ENCODE measurements around the gene SIGLEC10. TPM values are rescaled to one million over a fixed set of nuclear protein-coding genes. Genes with fewer than 3 reads are reported as not detected.

The SIGLEC10 gene
- total RNA-seq, 3 donors from 2014 or later (not counting 1 experiment from before 2014, with no cell fraction given): 1.7 to 28.9 (median 6.6) TPM

- no peak for TF ChIP-seq CTCF (IDR thresholded peaks at IDR 0.05)
- H3K4me1 ChIP-seq (ENCODE audit: control insufficient read depth, insufficient read depth, low read length): peaks cover 95% of the 10 kb centered on the region
- Mint-ChIP-seq H3K4me3 (peak overlapping the region; percentile 98), H3K4me1 (peaks cover 66 to 85% of the 10 kb centered on the region in 2 donors), H3K27me3 (ENCODE audit: low read depth in 2 of 2) (no peaks in the 10 kb centered on the region), H3K27ac (peak overlapping the region; percentile 88 to 94), H3K9me3 (no peaks in the 10 kb centered on the region), H3K36me3 (peaks cover 18% of the 10 kb centered on the region)
- 39% methylated on average over 8 of the region's 8 CpGs for WGBS (ENCODE audit: insufficient coverage)
- ATAC-seq: no peak
- peak overlapping the region; percentile 96 for H3K27ac ChIP-seq (ENCODE audit: low read length)
- peak overlapping the region; percentile 95 for H3K4me3 ChIP-seq (ENCODE audit: low read length)
- intact Hi-C loops (cut with micrococcal nuclease): no loop called here
- DNase-seq: no peak
- H3K27me3 ChIP-seq (ENCODE audit: control insufficient read depth, insufficient read depth, low read length): no peaks in the 10 kb centered on the region
- H3K9me3 ChIP-seq (ENCODE audit: control insufficient read depth, insufficient read depth, low read length): no peaks in the 10 kb centered on the region
- H3K36me3 ChIP-seq (ENCODE audit: control insufficient read depth, insufficient read depth, low read length): peaks cover 7% of the 10 kb centered on the region
Observed at GRCh38 chr19:51371186-51371690, 46.2 kb downstream of the SIGLEC10 start.

DNA sequence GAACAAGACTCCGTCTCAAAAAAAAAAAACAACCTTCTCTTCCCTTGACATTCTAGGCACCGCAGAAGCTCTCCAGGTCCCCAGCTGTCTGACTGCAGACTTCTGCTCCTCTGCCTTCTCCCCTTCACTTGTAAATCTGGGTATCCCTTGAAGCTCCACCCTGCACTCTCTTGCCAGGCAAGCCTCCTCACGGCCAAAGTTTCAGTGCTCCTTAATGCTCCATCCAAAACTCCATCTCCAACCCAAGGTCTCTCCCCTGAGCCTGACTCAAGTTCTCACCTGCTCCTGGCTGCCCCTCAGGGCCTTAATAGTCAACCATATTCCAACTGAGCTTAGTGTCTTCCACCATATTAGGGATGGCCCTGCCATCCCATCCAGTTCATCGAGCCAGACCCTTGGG lies 47.2 kb downstream of the SIGLEC10 start:
- H3K4me3 ChIP-seq (ENCODE audit: low read length): peak overlapping the region; percentile 95
- peaks cover 93% of the 10 kb centered on the region for H3K4me1 ChIP-seq (ENCODE audit: control insufficient read depth, insufficient read depth, low read length)
- intact Hi-C loops (cut with micrococcal nuclease): no loop called here
- Mint-ChIP-seq H3K4me3 (peak overlapping the region; percentile 98), H3K27ac (peak overlapping the region; percentile 88 to 94), H3K36me3 (peaks cover 18% of the 10 kb centered on the region), H3K4me1 (peaks cover 67 to 85% of the 10 kb centered on the region in 2 donors), H3K9me3 (no peaks in the 10 kb centered on the region), H3K27me3 (ENCODE audit: low read depth in 2 of 2) (no peaks in the 10 kb centered on the region)
- H3K27me3 ChIP-seq (ENCODE audit: control insufficient read depth, insufficient read depth, low read length): no peaks in the 10 kb centered on the region
- no peak for ATAC-seq
- WGBS (ENCODE audit: insufficient coverage): 47% methylated on average over 4 of the region's 4 CpGs
- peak overlapping the region; percentile 96 for H3K27ac ChIP-seq (ENCODE audit: low read length)
- DNase-seq: no peak
- TF ChIP-seq CTCF (IDR thresholded peaks at IDR 0.05): no peak
- H3K36me3 ChIP-seq (ENCODE audit: control insufficient read depth, insufficient read depth, low read length): peaks cover 7% of the 10 kb centered on the region
- no peaks in the 10 kb centered on the region for H3K9me3 ChIP-seq (ENCODE audit: control insufficient read depth, insufficient read depth, low read length)

DNA sequence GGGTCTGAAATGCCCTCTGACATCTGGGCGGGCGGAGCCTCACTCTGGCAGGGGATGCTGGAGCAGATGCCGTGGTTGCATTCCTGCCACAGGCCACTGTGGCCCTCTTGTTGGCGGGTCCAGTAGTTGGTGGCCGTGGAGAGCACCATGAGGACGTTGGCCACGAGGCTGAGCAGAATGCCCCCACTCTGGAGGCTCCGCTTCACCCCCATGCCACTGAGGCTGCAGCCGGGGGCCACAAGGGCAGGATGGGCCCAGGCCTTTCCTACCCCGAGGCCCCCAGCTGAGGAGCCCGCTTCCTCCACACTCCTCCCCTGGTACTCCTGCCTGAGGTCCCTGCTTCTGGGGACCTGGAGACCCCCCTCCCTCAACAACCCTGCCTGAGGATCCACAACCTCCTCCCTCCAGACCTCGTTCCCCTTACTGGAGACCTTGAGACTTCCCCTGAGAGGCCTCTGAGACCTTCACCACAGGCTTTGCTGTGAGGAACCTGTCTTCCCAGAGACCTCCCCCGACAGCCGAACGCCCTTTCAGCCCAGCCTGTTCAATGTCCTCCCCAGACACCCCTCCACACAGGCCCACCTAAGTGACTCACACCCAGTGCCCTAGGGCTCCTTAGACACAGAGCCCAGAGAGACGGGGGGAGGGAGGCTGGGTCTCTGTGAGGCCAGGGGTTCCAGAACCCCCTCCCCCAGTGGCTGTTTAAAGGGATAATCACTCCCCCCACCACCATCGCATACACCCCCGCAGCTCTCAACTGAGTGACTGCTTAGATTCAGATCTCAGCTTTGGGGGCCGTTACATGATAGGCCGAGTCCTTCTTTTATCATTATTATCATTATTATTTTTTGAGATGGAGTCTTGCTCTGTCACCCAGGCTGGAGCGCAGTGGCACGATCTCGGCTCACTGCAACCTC lies 48.8 kb downstream of the SIGLEC10 start, which contains the start of gene CLDND2:
Gene CLDND2, minus strand, starts transcription at position 638 of the 917 bp plus-strand sequence. Its CDS starts 426 bp downstream, at position 212.
- Histone ChIP-seq H3K36me3 (ENCODE audit: control insufficient read depth, insufficient read depth, low read length) (peaks cover 7% of the 10 kb centered on the region), H3K27ac (ENCODE audit: low read length) (peak within 1 kb of the TSS; percentile 88), H3K9me3 (ENCODE audit: control insufficient read depth, insufficient read depth, low read length) (no peaks in the 10 kb centered on the region), H3K4me1 (ENCODE audit: control insufficient read depth, insufficient read depth, low read length) (peaks cover 85% of the 10 kb centered on the region), H3K4me3 (ENCODE audit: low read length) (peak within 1 kb of the TSS; percentile 95), H3K27me3 (ENCODE audit: control insufficient read depth, insufficient read depth, low read length) (no peaks in the 10 kb centered on the region)
- peak; percentile 60 to 65 for DNase-seq
- peak in 2 of 3 donors; percentile 5 to 9 for ATAC-seq
- Mint-ChIP-seq H3K36me3 (peaks cover 18% of the 10 kb centered on the region), H3K27ac (peak within 1 kb of the TSS; percentile 88 to 94), H3K4me1 (peaks cover 59 to 81% of the 10 kb centered on the region in 2 donors), H3K9me3 (no peaks in the 10 kb centered on the region), H3K4me3 (peak within 1 kb of the TSS; percentile 98), H3K27me3 (ENCODE audit: low read depth in 2 of 2) (no peaks in the 10 kb centered on the region)
- WGBS (ENCODE audit: insufficient coverage): 22% methylated on average over 20 of the region's 23 CpGs
- no peak for TF ChIP-seq CTCF (IDR thresholded peaks at IDR 0.05)
- intact Hi-C loops (cut with micrococcal nuclease): loop anchor here (5.0 kb wide), 1 partner anchor 236 kb away; no protein-coding TSS in a partner anchor
